Neural progenitor cell (in vitro differentiated cells): Measurements from ENCODE around the gene RNF213. TPM values are rescaled to one million over a fixed set of nuclear protein-coding genes. Genes with fewer than 3 reads are reported as not detected.

Source experiments
- DNase-seq: peaks from one replicate; pipeline ENCODE4 v3.0.0-alpha.2; 2016; ENCODE audit warnings: low spot score
- H2AFZ ChIP-seq: fragments of 200-600 bp; sonication (generic); replicated peaks from 2 replicates; pipeline ENCODE4 v1.6.1; 2016; ENCODE audit warnings: antibody characterized with exemption
- H3F3A ChIP-seq: fragments of 200-600 bp; sonication (generic); 2 replicates; pipeline ENCODE4 v1.6.1; 2016; ENCODE audit warnings: antibody characterized with exemption, low read depth
- H3K27ac ChIP-seq: fragments of 200-600 bp; sonication (generic); 2 replicates; pipeline ENCODE4 v1.5.1; 2016; ENCODE audit warnings: mild to moderate bottlenecking
- H3K27me3 ChIP-seq: fragments of 200-600 bp; sonication (generic); 2 replicates; pipeline ENCODE4 v1.6.1; 2016; ENCODE audit warnings: mild to moderate bottlenecking, moderate library complexity
- H3K36me3 ChIP-seq: fragments of 200-600 bp; sonication (generic); 2 replicates; pipeline ENCODE4 v1.5.1; 2016
- H3K4me1 ChIP-seq: fragments of 200-600 bp; sonication (generic); 2 replicates; pipeline ENCODE4 v1.6.1; 2016; ENCODE audit warnings: mixed run types
- H3K4me2 ChIP-seq: fragments of 200-600 bp; sonication (generic); 2 replicates; pipeline ENCODE4 v1.6.1; 2016
- H3K4me3 ChIP-seq: fragments of 200-600 bp; sonication (generic); 2 replicates; pipeline ENCODE4 v1.5.1; 2016
- H3K79me2 ChIP-seq: fragments of 200-600 bp; sonication (generic); 2 replicates; pipeline ENCODE4 v1.6.1; 2016; ENCODE audit warnings: low read depth
- H3K9ac ChIP-seq: fragments of 200-600 bp; sonication (generic); 2 replicates; pipeline ENCODE4 v1.6.1; 2016
- H3K9me3 ChIP-seq: fragments of 200-600 bp; sonication (generic); 2 replicates; pipeline ENCODE4 v1.5.1; 2016; ENCODE audit warnings: low read depth
- H4K20me1 ChIP-seq: fragments of 200-600 bp; sonication (generic); 2 replicates; pipeline ENCODE4 v1.6.1; 2016; ENCODE audit warnings: low read depth
- H3K27ac Mint-ChIP-seq: 3 replicates; pipeline ENCODE4 v1.8.0; 2021; ENCODE audit warnings: mixed read lengths
- H3K27me3 Mint-ChIP-seq: 2 replicates; pipeline ENCODE4 v1.8.0; 2022; ENCODE audit warnings: low read depth, mild to moderate bottlenecking, inconsistent platforms, moderate library complexity, mixed read lengths; ENCODE audit not compliant: insufficient read depth
- H3K36me3 Mint-ChIP-seq: 3 replicates; pipeline ENCODE4 v1.8.0; 2021; ENCODE audit warnings: mixed read lengths
- H3K4me1 Mint-ChIP-seq: 3 replicates; pipeline ENCODE4 v1.8.0; 2021; ENCODE audit warnings: mixed read lengths
- H3K4me3 Mint-ChIP-seq: 3 replicates; pipeline ENCODE4 v1.8.0; 2021; ENCODE audit warnings: mild to moderate bottlenecking, moderate library complexity, mixed read lengths
- H3K9me3 Mint-ChIP-seq: 3 replicates; pipeline ENCODE4 v1.8.0; 2020; ENCODE audit warnings: mixed read lengths
- EZH2 ChIP-seq: fragments of 200-600 bp; sonication (generic); IDR thresholded peaks from 2 replicates; pipeline ENCODE4 v1.6.1; 2017; ENCODE audit warnings: antibody characterized with exemption, mild to moderate bottlenecking, moderate library complexity
- EZH2phosphoT487 ChIP-seq: fragments of 200-600 bp; sonication (generic); IDR thresholded peaks from 2 replicates; pipeline ENCODE4 v1.6.1; 2017; ENCODE audit warnings: antibody characterized with exemption
- total RNA-seq: library from RNA; depleted of rRNA; stranded (reverse); fragments of >200 nt; gene quantifications from 2 replicates; pipeline ENCODE4 v1.2.3, GENCODE V29; 2015; ENCODE audit warnings: low replicate concordance
- TF ChIP-seq, protein P1 (sequence below): fragments of 200-600 bp; sonication (generic); IDR thresholded peaks from 2 replicates; pipeline ENCODE4 v1.5.1; 2017; ENCODE audit warnings: antibody characterized with exemption, mild to moderate bottlenecking

The RNF213 gene
- total RNA-seq, 1 donor from 2014 or later = 19.8 TPM

DNA sequence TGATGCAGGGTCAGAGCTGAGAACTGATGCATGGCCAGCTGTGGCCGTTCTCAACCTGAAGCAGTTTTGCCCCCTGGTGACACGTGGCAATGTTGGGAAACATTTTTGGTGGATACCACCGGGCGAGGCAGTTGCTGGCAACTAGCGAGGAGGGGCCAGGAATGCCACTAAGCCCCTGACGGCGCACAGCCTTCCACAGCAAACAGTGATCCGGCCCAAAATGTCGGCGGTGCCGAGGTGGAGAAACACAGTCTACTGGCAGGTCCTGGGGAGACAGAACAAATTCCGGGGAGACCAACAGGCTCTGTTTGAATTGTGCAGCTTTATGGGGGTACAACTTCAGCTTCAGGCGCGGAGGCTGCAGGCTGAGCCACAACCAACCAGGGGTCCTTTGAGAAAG, 32.2 kb upstream of the RNF213 start:
- H3K4me1 ChIP-seq = peaks cover 4% of the 10 kb centered on the region
- H3K9me3 Mint-ChIP-seq = peaks cover 14% of the 10 kb centered on the region
- H3K4me3 ChIP-seq = no peak overlapping the region
- H4K20me1 ChIP-seq = no peaks in the 10 kb centered on the region
- H3K27ac ChIP-seq = no peak overlapping the region
- H3K79me2 ChIP-seq = no peaks in the 10 kb centered on the region
- peaks cover 2% of the 10 kb centered on the region for H3K9me3 ChIP-seq
- H3K9ac ChIP-seq = no peak overlapping the region
- DNase-seq = no peak
- H3K27ac Mint-ChIP-seq = no peak overlapping the region
- H3K4me1 Mint-ChIP-seq = peaks cover 16% of the 10 kb centered on the region
- peaks cover 25% of the 10 kb centered on the region for H3K36me3 Mint-ChIP-seq
- peaks cover 7% of the 10 kb centered on the region for H3K36me3 ChIP-seq
- TF ChIP-seq, protein P1, sequence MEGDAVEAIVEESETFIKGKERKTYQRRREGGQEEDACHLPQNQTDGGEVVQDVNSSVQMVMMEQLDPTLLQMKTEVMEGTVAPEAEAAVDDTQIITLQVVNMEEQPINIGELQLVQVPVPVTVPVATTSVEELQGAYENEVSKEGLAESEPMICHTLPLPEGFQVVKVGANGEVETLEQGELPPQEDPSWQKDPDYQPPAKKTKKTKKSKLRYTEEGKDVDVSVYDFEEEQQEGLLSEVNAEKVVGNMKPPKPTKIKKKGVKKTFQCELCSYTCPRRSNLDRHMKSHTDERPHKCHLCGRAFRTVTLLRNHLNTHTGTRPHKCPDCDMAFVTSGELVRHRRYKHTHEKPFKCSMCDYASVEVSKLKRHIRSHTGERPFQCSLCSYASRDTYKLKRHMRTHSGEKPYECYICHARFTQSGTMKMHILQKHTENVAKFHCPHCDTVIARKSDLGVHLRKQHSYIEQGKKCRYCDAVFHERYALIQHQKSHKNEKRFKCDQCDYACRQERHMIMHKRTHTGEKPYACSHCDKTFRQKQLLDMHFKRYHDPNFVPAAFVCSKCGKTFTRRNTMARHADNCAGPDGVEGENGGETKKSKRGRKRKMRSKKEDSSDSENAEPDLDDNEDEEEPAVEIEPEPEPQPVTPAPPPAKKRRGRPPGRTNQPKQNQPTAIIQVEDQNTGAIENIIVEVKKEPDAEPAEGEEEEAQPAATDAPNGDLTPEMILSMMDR = no peak
- TF ChIP-seq EZH2 (no peak), EZH2phosphoT487 (no peak)
- H3F3A ChIP-seq = no peaks in the 10 kb centered on the region
- H3K4me3 Mint-ChIP-seq = no peak overlapping the region
- no peaks in the 10 kb centered on the region for H3K27me3 ChIP-seq
- no peak overlapping the region for H3K4me2 ChIP-seq
- H3K27me3 Mint-ChIP-seq = peaks cover 2% of the 10 kb centered on the region
- no peak overlapping the region for H2AFZ ChIP-seq

DNA sequence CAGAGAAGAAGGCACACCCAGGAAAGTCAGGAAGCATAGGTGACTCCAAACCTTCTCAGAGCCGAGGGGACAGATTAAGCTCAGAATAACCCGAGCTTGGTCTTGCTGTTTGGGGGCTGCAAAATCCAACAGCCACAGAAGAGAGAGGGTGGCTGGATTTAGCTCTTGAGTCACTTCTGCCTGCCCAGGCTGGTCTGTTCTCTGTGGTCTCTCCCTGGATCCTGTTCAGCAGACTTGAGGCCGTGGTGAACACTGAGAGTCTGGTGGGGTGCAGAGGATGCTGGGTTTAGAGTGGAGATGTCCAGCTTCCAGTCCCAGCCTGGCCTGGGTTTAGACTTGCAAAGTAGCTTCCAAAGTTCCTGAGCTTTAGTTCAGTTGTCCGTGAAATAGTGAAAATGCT, 31.6 kb upstream of the RNF213 start:
- no peaks in the 10 kb centered on the region for H4K20me1 ChIP-seq
- no peak overlapping the region for H3K4me2 ChIP-seq
- no peaks in the 10 kb centered on the region for H3F3A ChIP-seq
- H3K27me3 Mint-ChIP-seq = peaks cover 4% of the 10 kb centered on the region
- DNase-seq = no peak
- H3K36me3 ChIP-seq = peaks cover 7% of the 10 kb centered on the region
- peaks cover 4% of the 10 kb centered on the region for H3K4me1 ChIP-seq
- peak overlapping the region; percentile 42 for H3K27ac Mint-ChIP-seq
- no peak overlapping the region for H3K27ac ChIP-seq
- H2AFZ ChIP-seq = no peak overlapping the region
- H3K4me1 Mint-ChIP-seq = peaks cover 14% of the 10 kb centered on the region
- peaks cover 2% of the 10 kb centered on the region for H3K9me3 ChIP-seq
- H3K9ac ChIP-seq = no peak overlapping the region
- no peaks in the 10 kb centered on the region for H3K79me2 ChIP-seq
- H3K27me3 ChIP-seq = no peaks in the 10 kb centered on the region
- H3K36me3 Mint-ChIP-seq = peaks cover 30% of the 10 kb centered on the region
- no peak overlapping the region for H3K4me3 ChIP-seq
- TF ChIP-seq EZH2 (no peak), EZH2phosphoT487 (no peak)
- TF ChIP-seq, protein P1 = no peak
- H3K4me3 Mint-ChIP-seq = no peak overlapping the region
- H3K9me3 Mint-ChIP-seq = peaks cover 17% of the 10 kb centered on the region

DNA sequence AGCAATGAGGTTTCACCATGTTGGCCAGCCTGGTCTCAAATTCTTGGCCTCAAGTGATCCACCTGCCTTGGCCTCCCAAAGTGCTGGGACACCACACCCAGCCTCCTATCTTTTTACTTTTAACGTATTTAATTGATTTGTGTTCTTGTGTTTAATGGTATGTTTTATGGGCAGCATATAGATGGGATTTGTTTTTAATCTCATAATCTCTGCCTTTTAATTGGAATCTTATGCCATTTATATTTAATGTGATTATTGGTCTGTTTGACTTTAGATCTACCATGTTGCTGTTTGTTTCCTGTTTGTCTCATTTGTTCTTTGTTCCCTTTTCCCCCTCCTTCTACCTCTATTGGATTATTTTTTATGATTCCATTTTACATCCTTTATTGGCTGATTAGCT, 28.2 kb upstream of the RNF213 start:
- H3K36me3 ChIP-seq = peaks cover 7% of the 10 kb centered on the region
- no peak overlapping the region for H2AFZ ChIP-seq
- Mint-ChIP-seq H3K9me3 (peaks cover 23% of the 10 kb centered on the region), H3K27ac (no peak overlapping the region), H3K36me3 (peaks cover 36% of the 10 kb centered on the region), H3K4me1 (no peaks in the 10 kb centered on the region), H3K4me3 (no peak overlapping the region), H3K27me3 (peaks cover 4% of the 10 kb centered on the region)
- no peaks in the 10 kb centered on the region for H3K27me3 ChIP-seq
- no peak overlapping the region for H3K4me3 ChIP-seq
- no peaks in the 10 kb centered on the region for H4K20me1 ChIP-seq
- H3K9ac ChIP-seq = no peak overlapping the region
- TF ChIP-seq EZH2phosphoT487 (no peak), EZH2 (no peak)
- TF ChIP-seq, protein P1 = no peak
- DNase-seq = no peak
- H3K4me2 ChIP-seq = no peak overlapping the region
- peaks cover 2% of the 10 kb centered on the region for H3K9me3 ChIP-seq
- no peaks in the 10 kb centered on the region for H3F3A ChIP-seq
- H3K79me2 ChIP-seq = no peaks in the 10 kb centered on the region
- H3K27ac ChIP-seq = no peak overlapping the region
- H3K4me1 ChIP-seq = no peaks in the 10 kb centered on the region
